ENCODE results near the gene LTBP2. TPM values are rescaled to one million over a fixed set of nuclear protein-coding genes. Genes with fewer than 3 reads are reported as not detected.

LTBP2 gene
- total RNA-seq, 1 donor: 493 TPM

DNA sequence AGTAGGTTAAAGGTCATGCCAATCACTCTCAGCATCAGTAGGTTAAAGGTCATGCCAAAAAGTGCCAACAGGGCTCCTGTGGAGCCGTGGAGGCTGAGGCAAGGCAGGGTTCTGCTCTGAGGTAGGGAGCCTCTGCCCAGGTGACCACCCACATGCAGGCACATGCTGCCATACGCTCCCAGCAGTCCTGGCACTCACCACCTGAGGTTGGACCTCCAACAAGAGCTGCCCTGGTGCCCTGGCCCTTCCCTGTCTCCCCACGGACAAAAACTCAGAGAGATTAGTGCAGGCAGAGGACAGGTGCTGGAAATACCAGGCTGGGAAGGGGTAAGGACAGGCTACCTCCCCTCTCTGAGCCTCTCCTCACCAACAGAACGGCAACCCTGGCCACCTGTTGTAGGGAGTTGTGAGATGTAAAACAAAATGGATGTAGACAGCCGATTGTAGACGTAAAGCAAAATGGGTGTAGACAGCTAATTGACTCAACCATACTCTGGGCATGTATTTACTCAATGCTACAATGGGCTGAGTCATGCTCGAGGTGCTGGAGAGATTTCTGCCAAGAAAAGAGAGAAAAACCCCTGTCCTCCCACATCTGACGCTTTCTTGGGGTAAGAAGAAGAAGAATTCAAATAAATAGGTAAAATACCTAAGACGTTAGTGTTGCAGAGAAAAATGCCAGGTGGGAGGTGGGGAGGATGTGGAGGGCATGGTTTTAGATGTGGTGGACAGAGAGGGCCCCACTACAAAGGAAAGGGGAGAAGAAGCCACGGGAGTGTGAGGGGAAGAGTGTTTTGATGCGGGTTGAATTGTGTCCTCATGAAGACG, 32.4 kb downstream of the LTBP2 start:
- TF ChIP-seq, protein P1, sequence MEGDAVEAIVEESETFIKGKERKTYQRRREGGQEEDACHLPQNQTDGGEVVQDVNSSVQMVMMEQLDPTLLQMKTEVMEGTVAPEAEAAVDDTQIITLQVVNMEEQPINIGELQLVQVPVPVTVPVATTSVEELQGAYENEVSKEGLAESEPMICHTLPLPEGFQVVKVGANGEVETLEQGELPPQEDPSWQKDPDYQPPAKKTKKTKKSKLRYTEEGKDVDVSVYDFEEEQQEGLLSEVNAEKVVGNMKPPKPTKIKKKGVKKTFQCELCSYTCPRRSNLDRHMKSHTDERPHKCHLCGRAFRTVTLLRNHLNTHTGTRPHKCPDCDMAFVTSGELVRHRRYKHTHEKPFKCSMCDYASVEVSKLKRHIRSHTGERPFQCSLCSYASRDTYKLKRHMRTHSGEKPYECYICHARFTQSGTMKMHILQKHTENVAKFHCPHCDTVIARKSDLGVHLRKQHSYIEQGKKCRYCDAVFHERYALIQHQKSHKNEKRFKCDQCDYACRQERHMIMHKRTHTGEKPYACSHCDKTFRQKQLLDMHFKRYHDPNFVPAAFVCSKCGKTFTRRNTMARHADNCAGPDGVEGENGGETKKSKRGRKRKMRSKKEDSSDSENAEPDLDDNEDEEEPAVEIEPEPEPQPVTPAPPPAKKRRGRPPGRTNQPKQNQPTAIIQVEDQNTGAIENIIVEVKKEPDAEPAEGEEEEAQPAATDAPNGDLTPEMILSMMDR (IDR thresholded peaks at IDR 0.05; ENCODE audit: extremely low read depth, low read depth, low read length): no peak
- Histone ChIP-seq H3K27ac (ENCODE audit: low read depth, low read length) (peak overlapping the region; percentile 84), H3K4me1 (ENCODE audit: insufficient read depth, low read length) (peaks cover 71% of the 10 kb centered on the region)

DNA sequence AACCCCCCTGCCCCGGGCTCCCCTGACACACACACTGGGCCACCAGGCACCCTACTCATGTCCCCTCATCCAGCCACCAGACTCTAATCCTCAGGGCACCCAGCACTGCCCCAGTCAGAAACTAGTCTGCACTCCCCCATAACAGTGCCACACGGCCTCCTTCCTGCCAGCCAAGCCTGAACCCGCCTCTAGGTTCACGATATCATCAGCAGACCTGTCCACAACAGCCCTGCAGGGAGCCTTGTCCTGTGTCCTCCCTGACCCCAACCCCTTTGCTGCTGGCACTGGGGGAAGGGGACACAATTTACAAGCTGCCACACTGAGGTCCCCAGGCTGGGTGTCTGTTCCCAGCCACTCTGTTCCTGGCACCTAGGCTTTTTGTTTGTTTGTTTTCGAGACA, 33.6 kb downstream of the LTBP2 start:
- Histone ChIP-seq H3K4me3 (ENCODE audit: insufficient read depth, low read length) (no peak overlapping the region), H3K9me3 (ENCODE audit: low read depth, low read length) (no peaks in the 10 kb centered on the region), H3K4me2 (ENCODE audit: insufficient read depth, low read length) (no peak overlapping the region), H3K79me2 (ENCODE audit: insufficient read depth, low read length) (peaks cover 89% of the 10 kb centered on the region), H2AFZ (ENCODE audit: low read length) (no peak overlapping the region), H3K27me3 (ENCODE audit: insufficient read depth, low read length) (no peaks in the 10 kb centered on the region), H3K36me3 (ENCODE audit: insufficient read depth, low read length) (peaks cover 69% of the 10 kb centered on the region), H3K27ac (ENCODE audit: low read depth, low read length) (peak overlapping the region; percentile 99), H4K20me1 (ENCODE audit: insufficient read depth, low read length) (peaks cover 4% of the 10 kb centered on the region), H3K4me1 (ENCODE audit: insufficient read depth, low read length) (peaks cover 71% of the 10 kb centered on the region)
- TF ChIP-seq, protein P1 (IDR thresholded peaks at IDR 0.05; ENCODE audit: extremely low read depth, low read depth, low read length): no peak
- no peak for DNase-seq (ENCODE audit: insufficient read length, low spot score, missing footprints)

More for the DNA sequence above, 32.4 kb downstream of the LTBP2 start:
- H3K4me3 ChIP-seq (ENCODE audit: insufficient read depth, low read length): no peak overlapping the region
- peaks cover 4% of the 10 kb centered on the region for H4K20me1 ChIP-seq (ENCODE audit: insufficient read depth, low read length)
- H3K36me3 ChIP-seq (ENCODE audit: insufficient read depth, low read length): peaks cover 72% of the 10 kb centered on the region
- H3K4me2 ChIP-seq (ENCODE audit: insufficient read depth, low read length): peak overlapping the region; percentile 28
- no peaks in the 10 kb centered on the region for H3K9me3 ChIP-seq (ENCODE audit: low read depth, low read length)
- H3K79me2 ChIP-seq (ENCODE audit: insufficient read depth, low read length): peaks cover 95% of the 10 kb centered on the region
- no peak overlapping the region for H2AFZ ChIP-seq (ENCODE audit: low read length)
- no peaks in the 10 kb centered on the region for H3K27me3 ChIP-seq (ENCODE audit: insufficient read depth, low read length)
- peak; percentile 95 for DNase-seq (ENCODE audit: insufficient read length, low spot score, missing footprints)

DNA sequence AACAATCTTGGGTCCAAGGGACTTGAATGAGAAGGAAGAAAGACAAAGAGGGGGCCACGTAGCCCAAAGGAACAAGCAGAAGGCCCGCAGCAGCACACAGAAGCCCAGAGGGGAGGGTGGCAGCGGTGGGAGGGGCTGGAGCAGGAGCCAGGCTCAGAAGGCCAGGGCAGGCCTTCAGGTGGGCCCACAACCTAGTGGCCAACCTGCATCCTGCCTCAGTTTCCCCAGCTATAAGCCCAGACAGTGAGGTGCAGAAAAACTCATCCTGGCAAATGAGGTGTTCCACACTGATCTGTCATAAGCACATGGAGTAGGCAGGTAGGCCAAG, 34.1 kb downstream of the LTBP2 start:
- no peaks in the 10 kb centered on the region for H3K9me3 ChIP-seq (ENCODE audit: low read depth, low read length)
- H3K4me1 ChIP-seq (ENCODE audit: insufficient read depth, low read length): peaks cover 73% of the 10 kb centered on the region
- no peak overlapping the region for H3K4me3 ChIP-seq (ENCODE audit: insufficient read depth, low read length)
- no peaks in the 10 kb centered on the region for H3K27me3 ChIP-seq (ENCODE audit: insufficient read depth, low read length)
- no peak overlapping the region for H3K4me2 ChIP-seq (ENCODE audit: insufficient read depth, low read length)
- H3K36me3 ChIP-seq (ENCODE audit: insufficient read depth, low read length): peaks cover 63% of the 10 kb centered on the region
- no peak overlapping the region for H2AFZ ChIP-seq (ENCODE audit: low read length)
- H3K79me2 ChIP-seq (ENCODE audit: insufficient read depth, low read length): peaks cover 84% of the 10 kb centered on the region
- H3K27ac ChIP-seq (ENCODE audit: low read depth, low read length): peak overlapping the region; percentile 99
- no peak for DNase-seq (ENCODE audit: insufficient read length, low spot score, missing footprints)
- TF ChIP-seq, protein P1 (IDR thresholded peaks at IDR 0.05; ENCODE audit: extremely low read depth, low read depth, low read length): no peak
- no peaks in the 10 kb centered on the region for H4K20me1 ChIP-seq (ENCODE audit: insufficient read depth, low read length)

DNA sequence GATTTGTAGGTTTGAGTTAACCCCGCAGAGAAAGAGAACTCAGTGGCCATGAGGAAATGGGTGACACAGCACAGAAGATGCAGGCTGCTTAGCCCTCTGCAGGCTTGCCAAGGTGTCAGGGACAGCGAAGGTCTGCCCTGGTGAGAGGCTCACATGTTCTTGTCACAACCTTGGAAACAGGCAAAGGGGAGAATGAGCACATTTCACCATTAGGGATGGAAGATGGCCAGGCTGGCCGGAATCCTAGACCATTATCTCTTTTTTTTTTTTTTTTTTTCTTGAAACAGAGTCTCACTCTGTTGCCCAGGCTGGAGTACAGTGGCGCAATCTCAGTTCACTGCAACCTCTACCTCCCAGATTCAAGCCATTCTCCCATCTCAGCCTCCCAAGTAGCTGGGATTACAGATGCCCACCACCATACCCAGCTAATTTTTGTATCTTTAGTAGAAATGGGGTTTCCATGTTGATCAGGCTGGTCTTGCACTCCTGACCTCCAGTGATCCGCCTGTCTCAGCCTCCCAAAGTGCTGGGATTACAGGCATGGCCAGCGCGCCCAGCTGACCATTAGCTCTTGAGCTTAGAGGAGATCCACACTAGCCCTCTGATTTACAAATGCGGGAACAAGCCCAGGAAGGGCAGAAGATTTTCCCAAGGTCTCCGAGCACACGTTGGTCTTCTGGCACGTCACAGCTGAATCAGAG, 34.6 kb downstream of the LTBP2 start:
- peak overlapping the region; percentile 99 for H3K27ac ChIP-seq (ENCODE audit: low read depth, low read length)
- no peak overlapping the region for H3K4me2 ChIP-seq (ENCODE audit: insufficient read depth, low read length)
- no peaks in the 10 kb centered on the region for H3K27me3 ChIP-seq (ENCODE audit: insufficient read depth, low read length)
- H4K20me1 ChIP-seq (ENCODE audit: insufficient read depth, low read length): no peaks in the 10 kb centered on the region
- TF ChIP-seq, protein P1 (IDR thresholded peaks at IDR 0.05; ENCODE audit: extremely low read depth, low read depth, low read length): no peak
- peaks cover 79% of the 10 kb centered on the region for H3K79me2 ChIP-seq (ENCODE audit: insufficient read depth, low read length)
- H3K4me1 ChIP-seq (ENCODE audit: insufficient read depth, low read length): peaks cover 78% of the 10 kb centered on the region
- peaks cover 58% of the 10 kb centered on the region for H3K36me3 ChIP-seq (ENCODE audit: insufficient read depth, low read length)
- H2AFZ ChIP-seq (ENCODE audit: low read length): no peak overlapping the region
- H3K9me3 ChIP-seq (ENCODE audit: low read depth, low read length): no peaks in the 10 kb centered on the region
- DNase-seq (ENCODE audit: insufficient read length, low spot score, missing footprints): peak; percentile 52
- no peak overlapping the region for H3K4me3 ChIP-seq (ENCODE audit: insufficient read depth, low read length)

Data from osteoblast (primary cell).